Purkinje cell (primary cell): ENCODE data around the gene EDEM3. TPM values are rescaled to one million over a fixed set of nuclear protein-coding genes. Genes with fewer than 3 reads are reported as not detected.

Source experiments
- polyA plus RNA-seq: library from polyadenylated mRNA; unstranded; fragments of >200 nt; fragmentation: Nextera tagmentation; gene quantifications from 2 replicates; pipeline ENCODE4 v1.2.1, GENCODE V29; 2014

EDEM3 gene, protein sequence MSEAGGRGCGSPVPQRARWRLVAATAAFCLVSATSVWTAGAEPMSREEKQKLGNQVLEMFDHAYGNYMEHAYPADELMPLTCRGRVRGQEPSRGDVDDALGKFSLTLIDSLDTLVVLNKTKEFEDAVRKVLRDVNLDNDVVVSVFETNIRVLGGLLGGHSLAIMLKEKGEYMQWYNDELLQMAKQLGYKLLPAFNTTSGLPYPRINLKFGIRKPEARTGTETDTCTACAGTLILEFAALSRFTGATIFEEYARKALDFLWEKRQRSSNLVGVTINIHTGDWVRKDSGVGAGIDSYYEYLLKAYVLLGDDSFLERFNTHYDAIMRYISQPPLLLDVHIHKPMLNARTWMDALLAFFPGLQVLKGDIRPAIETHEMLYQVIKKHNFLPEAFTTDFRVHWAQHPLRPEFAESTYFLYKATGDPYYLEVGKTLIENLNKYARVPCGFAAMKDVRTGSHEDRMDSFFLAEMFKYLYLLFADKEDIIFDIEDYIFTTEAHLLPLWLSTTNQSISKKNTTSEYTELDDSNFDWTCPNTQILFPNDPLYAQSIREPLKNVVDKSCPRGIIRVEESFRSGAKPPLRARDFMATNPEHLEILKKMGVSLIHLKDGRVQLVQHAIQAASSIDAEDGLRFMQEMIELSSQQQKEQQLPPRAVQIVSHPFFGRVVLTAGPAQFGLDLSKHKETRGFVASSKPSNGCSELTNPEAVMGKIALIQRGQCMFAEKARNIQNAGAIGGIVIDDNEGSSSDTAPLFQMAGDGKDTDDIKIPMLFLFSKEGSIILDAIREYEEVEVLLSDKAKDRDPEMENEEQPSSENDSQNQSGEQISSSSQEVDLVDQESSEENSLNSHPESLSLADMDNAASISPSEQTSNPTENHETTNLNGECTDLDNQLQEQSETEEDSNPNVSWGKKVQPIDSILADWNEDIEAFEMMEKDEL
- 62.3 and 65.0 TPM in 2 replicates for polyA plus RNA-seq

DNA sequence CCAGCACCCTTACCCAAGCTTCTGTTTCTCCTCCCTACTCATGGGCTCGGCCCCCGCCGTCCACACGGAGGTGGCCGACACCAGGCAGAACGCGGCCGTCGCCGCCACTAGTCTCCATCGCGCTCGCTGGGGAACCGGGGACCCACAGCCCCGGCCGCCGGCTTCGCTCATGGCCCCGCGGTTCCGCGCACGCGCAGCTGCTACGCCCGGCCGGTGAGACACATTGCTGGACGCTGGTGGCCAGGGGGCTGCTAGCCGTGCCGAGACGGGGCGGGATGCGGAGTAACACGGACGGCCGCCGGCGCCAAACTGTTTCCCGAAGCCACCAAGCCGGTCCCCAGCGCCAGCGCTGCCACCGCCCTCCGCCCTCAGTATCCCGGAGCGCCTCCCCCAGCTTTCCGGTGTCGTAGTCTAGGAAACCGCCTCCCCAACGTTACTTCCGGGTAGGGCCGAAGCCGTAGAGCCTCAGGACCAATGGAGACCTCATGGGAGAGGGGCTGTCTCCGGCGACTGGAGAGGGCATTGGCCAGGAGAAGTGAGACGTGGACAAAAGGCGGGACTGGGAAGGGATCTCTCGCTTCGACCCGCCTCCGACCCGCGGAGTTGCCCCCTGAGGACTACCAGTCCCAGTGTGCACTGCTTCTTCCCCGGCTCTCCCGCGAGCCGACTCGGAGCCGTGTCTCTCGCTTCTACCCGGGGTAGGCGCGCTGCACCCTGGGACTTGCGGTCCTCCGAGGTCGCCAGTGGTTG is at the start of gene EDEM3:
TSS of gene EDEM3 (minus strand) at position 383 of the 750 bp plus-strand sequence. CDS start at position 171, 212 bp downstream.

Other genes starting within 250 kb of the EDEM3 start
- gene NIBAN1, start 219.7 kb upstream of the EDEM3 start, polyA plus RNA-seq, result 1.5 TPM in 1 of 2 replicates, not detected in the other